SW480 (cell line): ENCODE results near the gene TXNDC16.
"Not testable (repeated sequence)": the region's sequence is repeated elsewhere in the genome, so short reads cannot be mapped to it uniquely, and the experiment has no call there.

Experiments used
- DNase-seq: peaks from one replicate; pipeline ENCODE4 v3.0.0-alpha.2; 2016; ENCODE audit warnings: low spot score

TXNDC16 gene, protein sequence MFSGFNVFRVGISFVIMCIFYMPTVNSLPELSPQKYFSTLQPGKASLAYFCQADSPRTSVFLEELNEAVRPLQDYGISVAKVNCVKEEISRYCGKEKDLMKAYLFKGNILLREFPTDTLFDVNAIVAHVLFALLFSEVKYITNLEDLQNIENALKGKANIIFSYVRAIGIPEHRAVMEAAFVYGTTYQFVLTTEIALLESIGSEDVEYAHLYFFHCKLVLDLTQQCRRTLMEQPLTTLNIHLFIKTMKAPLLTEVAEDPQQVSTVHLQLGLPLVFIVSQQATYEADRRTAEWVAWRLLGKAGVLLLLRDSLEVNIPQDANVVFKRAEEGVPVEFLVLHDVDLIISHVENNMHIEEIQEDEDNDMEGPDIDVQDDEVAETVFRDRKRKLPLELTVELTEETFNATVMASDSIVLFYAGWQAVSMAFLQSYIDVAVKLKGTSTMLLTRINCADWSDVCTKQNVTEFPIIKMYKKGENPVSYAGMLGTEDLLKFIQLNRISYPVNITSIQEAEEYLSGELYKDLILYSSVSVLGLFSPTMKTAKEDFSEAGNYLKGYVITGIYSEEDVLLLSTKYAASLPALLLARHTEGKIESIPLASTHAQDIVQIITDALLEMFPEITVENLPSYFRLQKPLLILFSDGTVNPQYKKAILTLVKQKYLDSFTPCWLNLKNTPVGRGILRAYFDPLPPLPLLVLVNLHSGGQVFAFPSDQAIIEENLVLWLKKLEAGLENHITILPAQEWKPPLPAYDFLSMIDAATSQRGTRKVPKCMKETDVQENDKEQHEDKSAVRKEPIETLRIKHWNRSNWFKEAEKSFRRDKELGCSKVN

DNA sequence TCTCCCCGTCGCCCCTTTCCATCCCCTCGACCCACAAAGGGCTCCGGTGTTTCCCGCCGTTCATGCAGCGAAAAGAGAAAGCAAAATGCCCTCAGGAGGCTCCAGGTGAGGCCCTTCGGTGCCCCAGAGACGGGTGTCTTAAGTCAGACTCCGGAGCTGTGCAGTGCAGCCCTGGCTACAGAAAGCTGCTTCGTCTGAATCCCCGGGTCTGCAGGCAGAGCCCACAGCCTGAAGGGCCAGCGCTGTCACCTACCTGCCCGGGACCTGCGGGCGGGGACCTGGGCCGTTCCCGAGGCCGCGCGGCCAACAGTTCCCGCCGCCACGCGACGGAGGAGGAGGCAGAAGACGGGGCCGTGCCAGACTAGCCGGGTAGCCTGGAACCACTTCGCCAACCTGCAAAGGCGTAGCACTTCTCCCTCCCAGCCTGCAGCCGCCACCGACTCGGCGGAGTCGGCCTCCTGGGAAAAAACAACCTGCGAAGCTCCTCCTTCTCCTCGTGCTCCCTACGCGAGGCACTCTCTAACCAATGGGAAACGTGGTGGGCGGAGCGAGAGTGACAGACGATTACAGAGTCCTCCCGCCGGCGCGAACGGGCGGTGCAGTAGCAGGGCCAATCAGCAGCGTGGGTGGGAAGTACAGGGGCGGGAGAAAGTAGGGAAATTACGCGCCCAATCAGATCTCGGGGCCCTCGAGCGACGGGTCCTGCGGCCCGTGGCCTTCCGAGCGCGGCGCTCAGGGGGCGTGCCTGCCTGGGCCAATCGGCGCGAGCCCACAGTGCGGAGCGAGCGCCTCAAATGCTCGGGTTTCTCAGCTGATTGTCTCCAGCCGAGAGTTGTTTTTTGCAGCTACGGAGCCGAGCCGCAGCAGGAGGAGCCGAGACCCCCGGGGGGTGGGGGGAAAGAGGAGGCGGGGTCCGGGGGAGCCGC is at the start of gene TXNDC16, which contains the start of gene GPR137C:
Gene TXNDC16 (minus strand): TSS at position 443 of the 926 bp plus-strand sequence. CDS start 8,948 bp downstream, outside the sequence.
Gene GPR137C (plus strand): TSS at position 774 of the 926 bp plus-strand sequence. CDS start 312 bp downstream, outside the sequence.
- peak; percentile 99 for DNase-seq

DNA sequence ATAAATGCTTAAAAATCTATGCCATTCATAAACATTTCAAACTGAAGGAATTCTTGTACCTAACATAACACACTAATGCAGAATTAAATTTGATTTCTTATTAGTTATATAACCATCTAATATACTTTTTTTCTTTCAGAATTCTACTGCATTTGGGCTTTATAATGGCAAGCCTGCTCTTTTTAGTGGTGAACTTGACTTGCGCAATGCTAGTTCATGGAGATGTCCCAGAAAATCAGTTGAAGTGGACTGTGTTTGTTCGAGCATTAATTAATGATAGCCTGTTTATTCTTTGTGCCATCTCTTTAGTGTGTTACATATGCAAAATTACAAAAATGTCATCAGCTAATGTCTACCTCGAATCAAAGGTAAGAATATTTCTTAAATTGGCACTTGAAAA is 47.7 kb upstream of the TXNDC16 start:
- DNase-seq, result no peak

DNA sequence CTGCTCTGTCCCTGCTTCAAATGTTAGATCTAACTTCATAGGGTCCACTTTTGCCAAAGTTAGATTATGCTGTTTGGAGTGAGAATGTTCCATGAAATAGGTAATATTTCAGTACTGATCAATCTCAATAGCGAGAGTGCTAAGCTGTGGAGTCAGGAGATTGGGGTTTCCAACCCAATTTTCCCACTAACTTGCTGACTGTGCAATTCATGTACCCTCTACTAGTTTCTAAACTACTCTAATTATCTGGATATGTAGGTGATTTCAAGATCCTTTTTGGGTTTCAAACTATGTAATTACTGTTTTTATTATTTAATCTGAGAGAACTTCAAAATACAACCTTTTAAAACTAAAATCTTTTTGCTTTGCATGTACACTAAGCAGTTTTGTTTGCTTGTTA is 46.3 kb upstream of the TXNDC16 start:
- no peak for DNase-seq

DNA sequence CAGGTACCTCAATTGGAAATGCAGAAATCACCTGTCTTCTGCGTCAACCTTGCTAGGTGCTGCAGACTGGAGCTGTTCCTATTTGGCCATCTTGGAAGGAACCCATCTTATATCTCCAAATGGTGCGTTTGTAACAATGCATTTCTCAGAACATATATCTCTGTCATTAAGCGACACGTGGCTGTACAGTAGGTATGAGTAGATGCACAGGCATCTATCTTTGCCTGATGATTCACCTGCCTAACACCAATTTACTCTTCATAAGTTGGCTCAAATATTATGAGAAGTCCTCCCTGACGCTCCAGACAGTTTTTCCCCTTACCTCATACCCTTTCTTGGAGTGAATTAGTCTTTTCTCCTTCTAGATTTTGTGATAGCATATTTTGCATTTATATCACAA is 44.6 kb upstream of the TXNDC16 start:
- no peak for DNase-seq

DNA sequence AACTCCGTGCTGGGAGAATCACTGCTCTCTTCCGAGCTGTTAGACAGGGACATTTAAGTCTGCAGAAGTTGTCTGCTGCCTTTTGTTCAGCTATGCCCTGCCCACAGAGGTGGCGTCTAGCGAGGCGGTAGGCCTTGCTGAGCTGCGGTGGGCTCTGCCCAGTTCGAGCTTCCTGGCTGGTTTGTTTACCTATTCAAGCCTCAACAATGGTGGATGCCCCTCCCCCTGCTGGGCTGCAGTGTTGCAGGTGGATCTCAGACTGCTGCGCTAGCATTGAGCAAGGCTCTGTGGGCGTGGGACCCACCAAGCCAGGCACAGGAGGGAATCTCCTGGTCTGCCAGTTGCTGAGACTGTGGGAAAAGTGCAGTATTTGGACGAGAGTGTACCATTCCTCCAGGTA is 44.0 kb upstream of the TXNDC16 start:
- DNase-seq, result no peak

DNA sequence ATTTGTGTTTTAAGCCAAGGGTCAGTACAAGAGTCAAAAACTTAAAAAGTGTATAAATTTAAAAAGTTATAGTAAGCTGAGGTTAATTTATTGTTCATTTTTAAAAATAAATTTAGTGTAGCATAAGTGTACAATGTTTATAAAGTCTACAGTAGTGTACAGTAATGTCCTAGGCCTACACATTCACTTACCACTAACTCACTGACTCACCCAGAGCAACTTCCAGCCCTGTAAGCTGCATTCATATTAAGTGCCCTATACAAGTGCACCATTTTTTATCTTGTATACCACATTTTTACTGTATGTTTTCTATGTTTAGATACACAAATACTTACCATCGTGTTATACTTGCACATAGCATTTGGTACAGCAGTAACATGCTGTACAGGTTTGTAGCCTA is 38.0 kb upstream of the TXNDC16 start:
- DNase-seq, result no peak

DNA sequence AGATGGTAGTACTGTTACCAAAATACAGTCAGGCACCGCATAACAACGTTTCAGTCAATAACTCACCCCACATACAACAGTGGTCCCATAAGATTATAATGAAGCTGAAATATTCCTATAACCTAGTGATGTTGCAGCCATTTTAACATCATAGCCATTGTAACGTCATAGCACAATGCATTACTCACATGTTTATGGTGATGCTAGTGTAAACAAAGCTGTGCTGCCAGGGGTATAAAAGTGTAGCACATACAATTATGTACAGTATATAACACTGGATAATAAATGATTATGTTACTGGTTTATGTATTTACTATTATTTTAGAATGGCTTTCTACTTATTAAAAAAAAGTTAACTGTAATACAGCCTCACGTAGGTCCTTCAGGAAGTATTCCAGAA is 37.3 kb upstream of the TXNDC16 start:
- no peak for DNase-seq

DNA sequence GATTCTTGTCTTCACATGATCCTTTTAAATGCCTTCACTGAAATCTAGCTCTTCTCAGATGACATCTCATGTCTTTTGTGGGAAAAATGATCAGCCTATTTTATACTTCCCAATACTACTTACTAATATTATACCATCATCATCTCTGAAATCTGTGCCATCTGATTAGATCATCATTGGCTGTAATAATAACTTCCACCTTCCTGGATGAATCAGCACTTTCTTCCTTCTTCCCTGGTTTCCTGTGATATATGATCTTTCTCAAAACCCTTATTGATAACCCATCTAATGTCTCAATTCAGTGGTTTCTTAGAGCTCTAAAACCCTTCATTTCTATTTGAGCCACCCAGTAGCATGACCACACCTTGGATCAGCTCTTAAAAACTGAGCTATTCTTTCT is 31.2 kb upstream of the TXNDC16 start:
- DNase-seq, result no peak

DNA sequence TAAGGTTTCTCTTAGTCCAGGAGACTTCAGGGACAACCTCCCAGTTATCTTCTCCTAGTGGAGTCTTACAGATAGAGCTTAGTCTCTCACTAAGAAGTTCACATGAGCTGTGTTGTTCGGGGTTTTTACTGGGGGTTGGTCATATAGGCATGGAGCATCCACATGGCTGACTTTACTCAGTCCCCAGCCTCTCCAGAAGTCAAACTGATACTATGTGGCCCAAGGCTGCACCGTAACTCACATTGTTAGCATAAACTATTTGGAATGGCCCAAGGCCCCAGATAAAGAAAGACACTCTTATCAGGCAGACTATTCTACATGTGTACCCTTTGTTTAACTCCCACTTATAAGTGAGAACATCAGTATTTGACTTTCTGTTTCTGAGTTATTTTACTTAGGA is 23.6 kb upstream of the TXNDC16 start:
- DNase-seq, result no peak

DNA sequence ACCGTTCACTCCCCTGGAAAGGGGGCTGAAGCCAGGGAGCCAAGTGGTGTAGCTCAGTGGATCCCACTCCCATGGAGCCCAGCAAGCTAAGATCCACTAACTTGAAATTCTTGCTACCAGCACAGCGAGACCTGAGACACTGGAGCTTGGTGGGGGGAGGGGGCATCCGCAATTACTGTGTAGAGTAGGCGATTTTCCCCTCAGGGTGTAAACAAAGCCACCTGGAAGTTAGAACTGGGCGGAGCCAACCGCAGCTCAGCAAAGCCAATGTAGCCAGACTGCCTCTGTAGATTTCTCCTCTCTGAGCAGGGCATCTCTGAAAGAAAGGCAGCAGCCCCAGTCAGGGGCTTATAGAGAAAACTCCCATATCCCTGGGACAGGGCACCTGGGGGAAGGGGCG is 16.1 kb upstream of the TXNDC16 start:
- not testable (repeated sequence) for DNase-seq

DNA sequence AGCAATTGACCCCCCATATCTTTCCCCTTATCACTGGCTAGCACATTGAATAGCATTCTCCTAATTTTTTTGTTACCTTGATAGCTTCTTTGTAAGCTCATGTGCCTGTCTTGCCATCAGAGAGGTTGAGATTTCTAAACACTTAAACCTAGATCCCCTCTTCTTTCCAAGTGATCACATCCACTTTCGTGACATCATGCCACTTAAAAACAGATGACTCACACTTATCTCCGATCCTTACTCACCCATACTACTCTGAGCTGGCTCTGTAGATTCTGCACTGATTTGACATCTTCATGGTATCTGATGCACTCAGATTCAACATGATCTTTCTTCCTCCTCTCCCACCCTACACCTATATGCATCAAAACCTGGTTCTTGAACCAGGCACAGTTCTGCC is 10.8 kb upstream of the TXNDC16 start:
- no peak for DNase-seq

DNA sequence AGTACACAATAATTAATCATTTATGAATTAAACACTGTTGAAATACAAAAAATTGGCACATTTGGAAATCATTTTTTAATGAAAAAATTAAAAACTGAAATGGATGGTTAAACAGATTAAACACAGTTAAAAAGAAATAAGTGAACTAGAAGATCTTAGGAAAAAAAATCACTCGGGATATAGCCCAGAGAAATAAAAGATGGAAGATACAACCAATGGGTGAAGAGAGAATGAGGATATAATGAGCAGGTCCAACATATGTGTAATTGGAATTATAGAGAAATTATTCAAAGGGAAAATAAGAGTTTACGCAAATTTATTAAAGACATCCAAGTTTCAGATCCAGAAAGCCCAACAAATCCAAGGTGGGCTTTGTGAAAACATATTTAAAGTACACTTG is 6.4 kb upstream of the TXNDC16 start:
- no peak for DNase-seq

DNA sequence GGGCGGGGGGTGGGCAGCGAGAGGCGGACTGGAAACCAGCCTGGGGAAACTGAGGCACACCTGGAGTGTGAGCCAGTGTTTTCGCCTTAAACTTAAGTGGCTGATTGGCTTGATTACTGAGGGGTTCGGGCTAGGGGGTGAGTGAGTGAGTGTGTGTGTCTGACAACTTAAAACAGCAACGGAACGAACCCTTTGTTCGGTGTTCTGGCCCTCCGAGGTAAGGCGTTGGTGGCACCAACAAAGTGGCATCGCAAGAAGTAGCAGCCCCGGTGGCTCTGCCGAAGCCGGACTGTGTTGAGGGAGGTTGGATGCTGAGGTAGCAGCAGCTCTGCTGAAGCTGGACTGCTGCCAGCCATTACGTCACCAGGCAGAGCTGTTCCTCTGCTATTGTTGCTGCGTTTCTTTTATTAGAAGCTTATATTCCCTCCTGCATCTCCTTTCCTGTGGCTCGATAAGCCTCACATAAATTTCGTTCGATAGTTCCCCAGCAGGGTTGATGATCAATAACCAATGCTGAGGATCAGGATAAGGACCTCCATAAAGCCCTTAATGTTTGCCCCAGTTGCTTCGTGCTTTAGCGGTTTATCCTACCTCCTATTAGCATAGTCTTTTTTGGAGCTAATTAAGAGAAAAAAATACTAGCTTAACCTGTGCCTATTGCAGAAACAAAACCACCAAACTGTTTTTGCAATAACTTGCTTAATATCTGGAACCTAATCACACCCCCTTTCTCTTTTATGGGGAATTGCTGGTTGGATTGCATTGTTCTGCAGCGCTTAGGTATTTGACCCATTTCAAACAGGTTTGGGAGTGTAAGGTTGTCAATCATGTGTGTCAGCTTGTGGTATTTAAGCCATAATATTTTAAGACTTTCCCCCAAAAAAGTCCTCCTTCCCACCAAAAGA is 1.6 kb upstream of the TXNDC16 start:
- DNase-seq, result peak; percentile 80

DNA sequence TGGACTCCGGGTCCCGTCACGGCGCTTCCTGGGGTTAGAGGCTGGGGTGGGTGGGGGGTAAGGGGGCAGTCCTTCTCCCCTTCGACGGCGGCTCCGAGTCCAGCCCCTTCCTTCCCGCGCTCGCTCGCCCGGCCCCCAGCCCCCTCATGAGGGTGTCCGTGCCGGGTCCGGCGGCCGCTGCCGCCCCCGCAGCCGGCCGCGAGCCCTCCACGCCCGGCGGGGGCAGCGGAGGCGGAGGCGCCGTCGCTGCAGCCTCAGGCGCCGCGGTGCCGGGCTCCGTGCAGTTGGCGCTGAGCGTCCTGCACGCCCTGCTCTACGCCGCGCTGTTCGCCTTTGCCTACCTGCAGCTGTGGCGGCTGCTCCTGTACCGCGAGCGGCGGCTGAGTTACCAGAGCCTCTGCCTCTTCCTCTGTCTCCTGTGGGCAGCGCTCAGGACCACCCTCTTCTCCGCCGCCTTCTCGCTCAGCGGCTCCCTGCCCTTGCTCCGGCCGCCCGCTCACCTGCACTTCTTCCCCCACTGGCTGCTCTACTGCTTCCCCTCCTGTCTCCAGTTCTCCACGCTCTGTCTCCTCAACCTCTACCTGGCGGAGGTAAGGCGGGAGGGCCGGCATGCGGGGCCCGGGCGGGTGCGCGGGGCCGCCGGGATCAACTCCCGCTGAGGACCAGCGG is 831 bp upstream of the TXNDC16 start:
- peak; percentile 56 for DNase-seq

DNA sequence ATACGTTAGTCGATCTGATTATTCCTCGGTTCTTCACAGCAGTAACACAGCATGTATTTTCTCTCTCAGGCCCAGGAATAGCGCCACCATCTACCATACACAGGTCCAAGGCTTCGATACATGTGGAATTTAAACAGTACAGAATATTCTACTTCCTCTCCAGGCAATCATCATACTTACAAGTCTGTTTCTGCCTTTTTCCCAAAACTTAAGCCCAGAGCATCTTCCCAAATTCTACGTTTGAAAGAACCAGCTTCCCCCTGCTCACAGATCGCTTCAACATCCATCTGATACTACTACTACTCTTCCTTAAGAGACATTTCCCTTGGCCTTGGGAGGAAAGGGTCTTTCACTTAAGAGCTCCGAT is 626 bp downstream of the TXNDC16 start:
- peak; percentile 67 for DNase-seq

DNA sequence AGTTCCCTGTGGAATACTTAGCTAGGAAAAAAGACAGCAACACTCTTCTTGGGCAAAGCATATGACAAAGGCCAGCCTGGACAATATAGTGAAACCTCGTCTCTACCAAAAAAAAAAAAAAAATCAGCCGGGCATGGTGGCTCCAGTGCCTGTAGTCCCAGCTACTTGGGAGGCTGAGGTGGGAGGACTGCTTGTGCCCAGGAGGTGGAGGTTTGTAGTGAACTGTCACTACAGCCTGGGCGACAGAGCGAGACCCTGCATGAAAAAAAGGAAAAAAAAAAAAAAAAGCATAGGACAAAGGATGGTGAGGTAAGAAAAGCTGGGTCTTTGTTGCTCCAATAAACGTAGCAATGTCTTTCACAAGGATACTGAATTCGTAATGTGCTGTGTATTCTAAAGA is 1.1 kb downstream of the TXNDC16 start:
- no peak for DNase-seq

DNA sequence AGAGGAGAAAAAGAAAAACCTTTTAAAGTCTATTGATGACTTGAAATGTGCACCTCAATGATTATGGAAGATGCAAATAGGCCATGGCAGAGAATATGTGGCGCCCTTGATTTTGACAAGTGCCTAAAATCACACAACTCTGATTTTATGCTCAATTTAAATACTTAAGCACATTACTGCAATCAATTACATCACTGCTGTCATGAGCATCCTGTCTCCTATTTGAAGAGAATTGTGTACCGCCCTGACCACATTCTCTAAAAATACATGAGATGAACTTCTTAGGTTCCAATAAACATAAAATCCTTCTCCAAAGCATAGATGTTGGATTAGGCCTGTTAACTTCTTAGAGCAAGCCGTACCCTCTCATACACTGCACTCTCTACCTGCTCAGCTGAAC is 1.6 kb downstream of the TXNDC16 start:
- DNase-seq, result no peak

DNA sequence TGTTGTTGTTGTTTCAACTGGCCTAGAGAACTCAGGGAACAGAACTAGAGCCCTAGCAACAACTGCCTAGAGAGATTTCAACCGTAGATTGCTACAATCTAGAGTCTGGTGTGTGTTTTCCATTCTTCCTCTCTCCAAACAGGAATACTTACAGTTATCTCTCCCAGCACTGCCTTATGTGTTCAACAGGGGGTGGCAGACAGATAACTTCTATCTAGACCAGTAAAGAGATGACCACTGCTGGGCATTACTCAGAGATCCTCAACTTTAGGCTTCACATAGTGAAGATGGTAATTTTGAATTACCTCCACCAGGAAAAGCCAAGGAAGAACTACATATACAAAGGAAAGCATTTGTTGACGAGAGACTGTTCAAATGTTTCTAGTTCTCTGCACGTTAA is 4.8 kb downstream of the TXNDC16 start:
- no peak for DNase-seq

DNA sequence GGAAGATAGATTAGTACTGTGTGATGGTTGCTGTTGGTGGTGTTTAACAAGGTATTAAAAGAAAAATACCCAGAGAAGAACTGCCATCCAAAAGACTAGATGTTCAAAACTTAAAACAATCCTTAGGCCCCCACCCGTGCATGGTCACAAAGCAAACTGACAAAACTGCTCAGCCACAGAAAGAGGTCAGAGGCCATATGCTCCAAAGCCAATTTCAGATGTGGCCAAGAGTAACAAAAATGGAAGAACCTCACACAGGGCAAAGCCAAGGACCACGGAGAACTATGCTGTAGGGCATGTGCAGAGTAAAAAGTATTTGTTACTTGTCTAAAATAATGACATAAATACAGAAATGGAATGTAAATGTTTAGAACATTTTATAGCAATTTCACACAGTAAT is 5.3 kb downstream of the TXNDC16 start:
- no peak for DNase-seq

DNA sequence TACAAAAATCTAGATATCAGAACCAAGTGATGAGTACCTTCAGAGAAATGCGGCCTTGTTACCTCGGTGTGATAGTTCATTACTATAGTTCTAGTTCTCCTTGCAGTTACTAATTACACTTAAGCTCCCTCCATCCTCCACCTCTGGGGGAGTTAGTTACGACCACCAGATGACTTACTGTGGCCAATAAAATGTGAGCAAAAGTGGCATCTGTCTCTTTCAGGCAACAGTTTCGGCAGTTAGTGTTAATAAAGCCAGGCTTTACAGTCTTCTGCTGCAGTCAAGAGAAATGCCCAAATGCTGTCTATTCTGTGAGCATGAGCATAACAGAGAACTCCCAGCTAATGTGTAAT is 6.0 kb downstream of the TXNDC16 start:
- no peak for DNase-seq
